HG03342 (cell line): Measurements from ENCODE around the gene TPP1.
A peak's percentile ranks its signal among the peaks of the same experiment; 100 is the strongest.

ENCODE experiments used
- ATAC-seq: cut with Tn5 transposase; IDR thresholded peaks from one replicate; pipeline ENCODE4 v1.9.1; 2021; ENCODE audit warnings: mild to moderate bottlenecking, moderate library complexity; ENCODE audit not compliant: unreplicated experiment

TPP1 gene

DNA sequence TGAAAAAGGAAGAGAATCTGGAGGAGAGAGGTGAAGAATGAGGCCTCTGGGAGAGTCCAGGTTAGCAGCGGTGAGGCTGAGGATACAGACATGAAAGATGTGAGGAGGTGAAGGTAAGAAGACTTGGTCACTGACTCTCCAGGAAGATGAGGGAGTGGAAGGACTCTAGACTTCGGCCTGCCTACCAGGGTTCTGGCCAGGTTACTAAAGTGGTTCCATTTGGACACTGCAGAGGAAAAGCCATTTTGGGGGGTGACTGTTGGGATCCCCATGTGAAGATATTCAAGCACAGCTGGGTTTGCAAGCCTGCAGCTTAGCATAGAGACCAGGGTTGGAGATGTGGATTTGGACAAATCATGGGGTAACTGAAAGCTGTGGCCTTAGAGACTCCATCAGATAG, 28.6 kb upstream of the TPP1 start:
- no peak for ATAC-seq

- peak; percentile 96 for ATAC-seq
These were observed 27.9 kb upstream of the TPP1 start for GRCh38 chr11:6646918-6647679.

GRCh38 chr11:6646576-6646917, 27.3 kb upstream of the TPP1 start:
- no peak for ATAC-seq

- no peak for ATAC-seq
These were observed 26.8 kb upstream of the TPP1 start for GRCh38 chr11:6646071-6646470.

- no peak for ATAC-seq
These were observed 23.7 kb upstream of the TPP1 start for GRCh38 chr11:6642957-6643356.

DNA sequence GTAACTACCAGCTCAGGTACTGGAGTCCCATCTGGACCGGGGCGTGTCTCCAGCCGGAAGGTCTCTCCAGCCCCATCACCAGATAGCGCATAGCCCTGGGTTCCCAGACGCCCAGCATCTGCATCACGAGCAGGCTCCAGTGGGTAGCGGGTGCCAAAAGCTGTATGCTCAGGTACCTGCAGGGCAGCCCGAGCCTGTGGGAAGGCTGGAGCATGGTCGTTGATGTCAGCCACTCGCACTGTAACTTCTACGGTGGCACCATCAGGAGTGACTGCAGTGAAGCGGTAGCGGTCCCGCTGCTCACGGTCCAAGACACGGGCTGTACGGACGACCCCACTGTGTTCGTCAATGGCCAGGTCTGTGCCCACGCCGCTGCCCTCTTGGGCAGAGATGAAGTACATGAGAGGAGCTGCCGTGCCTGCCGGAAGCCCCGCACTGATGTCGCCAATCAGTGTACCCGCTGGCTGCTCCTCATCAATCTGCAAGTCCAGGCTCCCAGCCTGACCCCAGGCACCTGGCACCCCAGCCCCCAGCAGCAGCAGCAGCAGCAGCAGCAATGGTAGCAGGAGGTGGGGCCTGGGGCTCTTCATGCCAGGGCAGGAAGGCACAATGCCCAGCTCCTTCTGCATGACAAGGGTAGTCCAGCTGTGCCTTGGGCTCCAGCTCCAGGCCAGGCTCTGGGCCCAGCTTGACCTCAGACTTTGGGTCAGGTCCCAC, 21.9 kb upstream of the TPP1 start:
- ATAC-seq = no peak

DNA sequence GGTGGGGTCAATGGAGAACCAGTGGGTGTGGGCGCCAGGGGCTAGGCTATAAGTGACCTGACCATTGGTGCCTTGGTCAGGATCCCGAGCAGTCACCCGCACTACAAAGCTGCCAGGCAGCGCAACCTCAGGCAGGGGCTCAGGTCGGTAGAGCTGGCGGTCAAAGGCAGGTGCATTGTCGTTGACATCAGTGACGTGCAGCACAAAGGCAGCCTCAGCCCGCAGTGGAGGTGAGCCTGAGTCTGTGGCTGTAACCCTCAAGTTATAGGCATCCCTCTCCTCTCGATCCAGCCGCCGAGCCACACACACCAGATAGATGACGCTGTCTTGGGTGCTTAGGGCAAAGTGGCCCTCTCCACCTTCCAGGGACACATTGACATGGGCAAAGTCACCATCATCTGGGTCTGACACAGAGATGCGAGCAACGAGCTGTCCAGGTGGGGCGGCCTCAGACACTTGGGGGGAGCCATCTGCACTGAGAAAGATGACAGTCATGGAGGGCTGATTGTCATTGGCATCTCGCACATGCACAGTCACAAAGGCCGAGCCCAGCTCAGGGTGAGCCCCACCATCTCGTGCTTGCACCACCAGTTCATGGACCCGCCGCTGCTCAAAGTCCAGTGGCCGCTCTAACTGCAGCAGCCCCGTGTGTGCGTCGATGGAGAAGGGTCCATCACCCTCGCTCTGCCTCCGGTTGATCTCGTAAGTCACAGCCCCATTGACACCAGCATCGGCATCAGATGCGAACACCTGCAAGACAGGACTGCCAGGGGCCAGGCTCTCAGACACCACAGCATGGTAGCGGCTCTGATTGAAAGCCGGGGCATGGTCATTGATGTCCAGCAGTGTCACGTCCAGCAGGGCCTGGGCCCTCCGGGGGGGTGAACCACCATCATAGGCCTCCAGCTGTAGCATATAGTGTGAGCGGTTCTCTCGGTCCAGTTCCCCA, 21.1 kb upstream of the TPP1 start:
- ATAC-seq = no peak

DNA sequence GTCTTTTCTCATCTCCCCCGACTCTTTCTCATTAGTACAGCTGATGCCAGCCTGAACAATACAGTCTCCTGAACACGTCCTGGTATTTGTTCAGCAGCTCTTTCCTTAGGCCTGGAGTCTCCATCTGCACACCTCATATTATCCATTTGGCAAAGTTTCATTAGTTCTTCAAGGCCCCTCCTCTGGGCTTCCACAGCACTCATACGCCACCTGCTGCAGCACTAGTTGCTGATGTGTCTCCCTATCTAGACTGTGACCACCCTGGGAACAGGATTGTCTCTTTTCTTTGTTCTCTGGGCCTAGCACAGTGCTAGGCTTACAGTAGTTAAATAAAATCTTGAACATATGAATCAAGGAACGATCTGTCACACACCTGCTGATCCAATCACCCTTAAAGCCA, 19.2 kb upstream of the TPP1 start:
- ATAC-seq = no peak

GRCh38 chr11:6637871-6638270, 18.6 kb upstream of the TPP1 start:
- no peak for ATAC-seq

DNA sequence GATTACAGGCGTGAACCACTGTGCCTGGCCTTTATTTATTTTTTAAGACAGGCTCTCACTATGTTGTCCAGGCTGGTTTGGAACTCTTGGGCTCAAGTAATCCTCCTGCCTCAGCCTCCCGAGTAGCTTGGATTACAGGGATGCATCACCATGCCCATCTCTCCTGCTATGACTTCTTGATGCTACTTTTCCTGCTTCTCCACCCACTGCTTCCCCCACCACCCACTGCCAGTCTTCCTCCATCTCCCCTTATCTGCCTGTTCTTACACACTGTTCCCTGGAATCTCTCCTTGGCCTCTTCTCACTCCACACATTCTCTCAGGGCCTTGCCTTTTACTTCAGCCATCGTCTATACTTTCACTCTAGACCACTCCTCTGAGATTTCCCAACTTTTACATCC, 17.3 kb upstream of the TPP1 start:
- ATAC-seq = no peak

DNA sequence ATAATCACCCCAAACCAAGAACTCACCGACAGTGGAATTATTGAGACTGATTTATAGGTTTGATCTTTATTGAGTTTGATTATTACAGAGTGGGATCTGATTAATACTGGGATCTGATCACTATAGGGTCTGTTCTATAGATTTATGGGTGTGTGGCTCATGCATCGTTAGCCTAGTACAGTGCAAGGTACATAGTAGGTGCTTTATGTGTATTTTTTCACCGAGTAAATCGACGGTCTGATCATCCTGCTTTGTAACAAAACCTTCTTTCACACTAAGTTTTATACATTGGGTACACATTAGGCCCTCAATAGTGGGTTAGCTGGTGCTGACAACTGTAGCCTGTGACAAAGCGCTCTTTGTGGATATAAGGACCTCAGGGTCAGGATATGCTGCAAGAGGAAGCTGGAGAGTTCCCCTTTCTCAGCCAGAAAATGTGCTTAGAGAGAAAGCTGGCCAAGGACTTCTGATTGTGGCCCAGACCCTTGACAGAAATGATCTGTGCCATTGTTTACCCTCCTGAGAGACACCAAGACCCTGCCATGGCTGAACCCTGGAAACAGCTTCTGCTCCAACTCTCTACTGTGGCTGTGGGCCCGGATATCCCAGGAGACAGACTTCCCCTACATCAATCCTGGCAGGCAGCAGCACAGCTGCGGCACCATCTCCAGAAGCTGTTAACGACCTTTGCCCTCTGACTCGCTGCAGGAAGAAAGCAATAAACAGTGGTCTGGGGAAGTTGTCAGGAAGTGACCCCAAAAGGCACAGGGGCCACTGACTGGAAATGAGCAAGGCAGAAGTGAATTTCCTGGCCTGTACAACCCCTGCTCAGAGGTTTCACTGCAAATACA, 16.1 kb upstream of the TPP1 start:
- ATAC-seq = no peak

- no peak for ATAC-seq
These were observed 15.3 kb upstream of the TPP1 start for GRCh38 chr11:6634534-6634933.

GRCh38 chr11:6633422-6634408, 14.5 kb upstream of the TPP1 start:
- no peak for ATAC-seq

DNA sequence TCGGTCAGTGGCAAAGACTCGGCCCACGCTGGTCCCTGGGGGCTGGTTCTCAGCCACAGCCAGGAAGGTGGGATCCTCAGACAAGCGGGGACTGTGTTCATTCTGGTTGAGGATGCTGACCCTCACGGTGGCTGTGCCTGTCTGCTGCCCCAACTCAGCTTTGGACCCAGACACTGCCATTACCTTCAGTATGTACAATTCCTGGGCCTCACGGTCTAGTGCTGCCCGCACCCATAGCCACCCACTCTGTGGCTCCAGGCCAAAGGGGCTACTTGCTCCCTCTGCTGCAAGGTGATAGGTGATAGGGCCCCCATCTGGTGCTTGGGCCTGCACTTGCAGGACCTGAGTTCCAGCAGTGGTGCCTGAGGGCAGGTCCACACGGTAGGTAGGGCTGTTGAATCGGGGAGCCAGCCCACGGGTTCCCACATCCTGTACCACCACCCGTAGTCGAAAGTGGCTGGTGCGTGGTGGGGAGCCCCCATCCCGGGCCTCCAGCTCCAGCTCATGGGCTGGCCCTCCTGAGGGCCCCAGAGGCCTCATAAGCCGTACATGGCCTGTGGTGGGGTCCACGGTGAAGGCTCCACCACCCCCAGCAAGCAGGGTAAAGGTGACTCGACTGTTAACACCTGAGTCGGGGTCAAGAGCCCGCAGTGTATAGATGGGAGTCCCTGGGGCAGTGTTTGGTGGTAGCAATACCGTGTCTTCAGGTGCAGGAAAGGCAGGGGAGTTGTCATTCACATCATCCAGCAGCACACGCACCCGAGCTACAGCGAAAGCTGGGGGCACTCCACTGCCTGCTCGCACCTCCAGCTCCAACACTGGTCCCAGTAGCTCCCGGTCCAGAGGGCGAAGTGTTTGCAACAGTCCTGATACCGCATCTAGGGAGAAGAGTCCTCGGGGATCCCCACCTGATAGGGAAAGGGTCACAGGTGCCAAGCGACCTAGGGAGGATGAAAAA, 13.2 kb upstream of the TPP1 start:
- no peak for ATAC-seq

DNA sequence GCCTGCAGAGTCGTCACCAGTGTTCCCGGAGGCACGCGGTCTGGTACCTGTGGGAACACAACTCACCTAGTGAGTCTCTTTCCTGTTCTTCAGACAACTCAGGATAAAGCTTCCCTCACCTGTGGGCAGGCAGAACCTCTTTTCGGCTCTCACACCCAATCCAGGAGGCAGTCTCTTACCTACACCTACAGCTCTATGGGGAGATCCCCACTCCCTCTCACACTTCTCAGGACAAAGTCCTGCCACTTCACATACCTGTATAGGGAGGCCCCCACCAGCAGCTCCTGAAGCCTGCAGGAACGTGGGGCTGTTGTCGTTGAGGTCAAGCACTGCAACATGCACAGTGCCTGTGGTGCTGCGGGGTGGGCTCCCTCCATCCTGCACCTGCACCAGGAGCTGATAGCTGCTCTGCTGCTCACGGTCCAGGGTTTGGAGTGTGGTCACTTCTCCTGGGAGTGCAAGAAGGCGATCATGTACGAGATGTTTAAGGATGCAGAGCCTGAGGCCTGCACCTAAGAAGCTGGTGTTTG, 12.2 kb upstream of the TPP1 start:
- no peak for ATAC-seq

GRCh38 chr11:6630632-6631291, 11.5 kb upstream of the TPP1 start:
- ATAC-seq = no peak

DNA sequence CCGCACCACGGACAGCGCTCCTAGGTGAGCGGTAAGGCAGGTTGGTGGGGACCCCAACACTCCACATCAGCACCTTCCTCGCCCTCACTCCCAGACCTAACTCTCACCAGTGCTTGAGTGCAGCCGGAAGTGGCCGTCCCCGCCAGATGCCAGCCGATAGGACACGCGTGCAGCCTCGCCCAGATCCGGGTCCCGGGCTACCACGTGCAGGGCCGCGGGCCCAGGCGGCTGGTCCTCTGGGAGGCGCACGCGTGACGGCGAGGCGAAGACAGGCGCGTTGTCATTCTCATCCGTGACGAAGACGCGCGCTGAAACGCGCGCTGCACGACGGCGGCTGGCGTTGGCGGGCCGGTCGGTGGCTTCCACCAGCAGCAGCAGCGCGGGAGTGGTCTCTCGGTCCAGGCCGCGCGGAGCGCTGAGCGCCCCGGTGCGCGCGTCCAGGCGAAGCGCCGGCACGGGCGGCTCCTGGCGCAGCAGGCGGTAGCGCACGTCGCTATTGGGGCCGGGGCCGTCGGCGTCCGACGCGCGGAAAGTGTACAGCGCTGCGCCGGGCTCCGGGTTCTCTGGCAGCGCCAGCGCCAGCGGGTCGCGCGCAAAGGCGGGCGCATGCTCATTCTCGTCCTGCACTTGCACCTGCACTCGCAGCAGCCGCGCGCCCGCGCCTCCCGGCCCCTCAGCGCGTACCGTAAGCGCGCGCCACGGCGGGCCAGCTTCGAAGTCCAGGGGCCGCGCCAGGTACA, 10.8 kb upstream of the TPP1 start:
- ATAC-seq = no peak
